Cardiac muscle cell (in vitro differentiated cells and primary cell): ENCODE measurements around the gene RFX1. TPM values are rescaled to one million over a fixed set of nuclear protein-coding genes. Genes with fewer than 3 reads are reported as not detected.

Source experiments
- DNase-seq, 2 donors: peaks; one replicate each; pipeline versions ENCODE4 v3.0.0 to v3.0.0-alpha.2; 2010 to 2017; ENCODE audit warnings: low read depth in 1 of 2, low spot score in 1 of 2
- H3K27ac ChIP-seq: fragments of 200-600 bp; sonication (generic); 2 replicates; pipeline ENCODE4 v1.5.1; 2016
- H3K27me3 ChIP-seq: fragments of 200-600 bp; sonication (generic); 2 replicates; pipeline ENCODE4 v1.6.0; 2016; ENCODE audit warnings: control low read depth
- H3K36me3 ChIP-seq: fragments of 200-600 bp; sonication (generic); 2 replicates; pipeline ENCODE4 v1.5.1; 2016; ENCODE audit warnings: control low read depth
- H3K4me1 ChIP-seq: fragments of 200-600 bp; sonication (generic); 2 replicates; pipeline ENCODE4 v1.8.1; 2017; ENCODE audit warnings: low read depth, mild to moderate bottlenecking, mixed run types
- H3K4me3 ChIP-seq: fragments of 200-600 bp; sonication (generic); 2 replicates; pipeline ENCODE4 v1.5.1; 2016; ENCODE audit warnings: mild to moderate bottlenecking
- H3K9me3 ChIP-seq: fragments of 200-600 bp; sonication (generic); 2 replicates; pipeline ENCODE4 v1.5.1; 2017; ENCODE audit warnings: low read depth, mild to moderate bottlenecking, control low read depth
- CTCF ChIP-seq: IDR thresholded peaks from 2 replicates; pipeline ENCODE4 v1.5.1; 2012; ENCODE audit warnings: low read depth, mild to moderate bottlenecking, low read length
- polyA plus RNA-seq: library from polyadenylated mRNA; unstranded; fragments of >200 nt; fragmentation: Nextera tagmentation; extraction: Ambion mirVana; gene quantifications from 2 replicates; pipeline ENCODE4 v1.2.1, GENCODE V29; 2016
- total RNA-seq: library from RNA; depleted of rRNA; stranded (reverse); fragments of >200 nt; gene quantifications from 2 replicates; pipeline ENCODE4 v1.2.3, GENCODE V29; 2016

Gene RFX1
- 8.9 TPM in 2 replicates for total RNA-seq
- 2.7 and 3.3 TPM in 2 replicates for polyA plus RNA-seq

GRCh38 chr19:14006085-14006765 is at the start of gene RFX1:
Gene RFX1, minus strand, starts transcription at chr19:14006320. Its CDS starts 12,477 bp downstream, at chr19:13993843.
- no peaks in the 10 kb centered on the region for H3K4me1 ChIP-seq
- peak within 1 kb of the TSS; percentile 97 for H3K4me3 ChIP-seq
- H3K36me3 ChIP-seq = no peaks in the 10 kb centered on the region
- no peak for TF ChIP-seq CTCF
- H3K27me3 ChIP-seq = no peaks in the 10 kb centered on the region
- peak within 1 kb of the TSS; percentile 98 for H3K27ac ChIP-seq
- DNase-seq = peak; percentile 99 to 100
- H3K9me3 ChIP-seq = no peaks in the 10 kb centered on the region

GRCh38 chr19:14055396-14055795 is 49.3 kb upstream of the RFX1 start:
- no peaks in the 10 kb centered on the region for H3K36me3 ChIP-seq
- H3K27ac ChIP-seq = no peak overlapping the region
- H3K9me3 ChIP-seq = no peaks in the 10 kb centered on the region
- DNase-seq = no peak
- H3K27me3 ChIP-seq = peaks cover 23% of the 10 kb centered on the region
- TF ChIP-seq CTCF = no peak
- H3K4me3 ChIP-seq = no peak overlapping the region
- H3K4me1 ChIP-seq = peaks cover 4% of the 10 kb centered on the region

GRCh38 chr19:14054721-14055120 is 48.6 kb upstream of the RFX1 start:
- H3K4me1 ChIP-seq = peaks cover 4% of the 10 kb centered on the region
- H3K36me3 ChIP-seq = no peaks in the 10 kb centered on the region
- DNase-seq = no peak
- H3K9me3 ChIP-seq = no peaks in the 10 kb centered on the region
- H3K27ac ChIP-seq = no peak overlapping the region
- no peak overlapping the region for H3K4me3 ChIP-seq
- peaks cover 21% of the 10 kb centered on the region for H3K27me3 ChIP-seq
- no peak for TF ChIP-seq CTCF

GRCh38 chr19:14054099-14054498 is 48.0 kb upstream of the RFX1 start:
- no peak overlapping the region for H3K27ac ChIP-seq
- H3K27me3 ChIP-seq = peaks cover 15% of the 10 kb centered on the region
- DNase-seq = no peak
- no peaks in the 10 kb centered on the region for H3K9me3 ChIP-seq
- no peak for TF ChIP-seq CTCF
- H3K4me3 ChIP-seq = no peak overlapping the region
- no peaks in the 10 kb centered on the region for H3K36me3 ChIP-seq
- peaks cover 4% of the 10 kb centered on the region for H3K4me1 ChIP-seq

- DNase-seq = no peak
- H3K4me3 ChIP-seq = no peak overlapping the region
- peaks cover 4% of the 10 kb centered on the region for H3K4me1 ChIP-seq
- H3K27me3 ChIP-seq = peaks cover 9% of the 10 kb centered on the region
- no peaks in the 10 kb centered on the region for H3K36me3 ChIP-seq
- no peak overlapping the region for H3K27ac ChIP-seq
- H3K9me3 ChIP-seq = no peaks in the 10 kb centered on the region
- TF ChIP-seq CTCF = no peak
Measured at GRCh38 chr19:14053500-14053899, 47.4 kb upstream of the RFX1 start.
